ENCODE results near the gene KAZN. TPM values are rescaled to one million over a fixed set of nuclear protein-coding genes. Genes with fewer than 3 reads are reported as not detected.

KAZN gene
- total and polyA plus RNA-seq, 2 experiments from 2014 or later: 7.9 to 15.6 TPM

DNA sequence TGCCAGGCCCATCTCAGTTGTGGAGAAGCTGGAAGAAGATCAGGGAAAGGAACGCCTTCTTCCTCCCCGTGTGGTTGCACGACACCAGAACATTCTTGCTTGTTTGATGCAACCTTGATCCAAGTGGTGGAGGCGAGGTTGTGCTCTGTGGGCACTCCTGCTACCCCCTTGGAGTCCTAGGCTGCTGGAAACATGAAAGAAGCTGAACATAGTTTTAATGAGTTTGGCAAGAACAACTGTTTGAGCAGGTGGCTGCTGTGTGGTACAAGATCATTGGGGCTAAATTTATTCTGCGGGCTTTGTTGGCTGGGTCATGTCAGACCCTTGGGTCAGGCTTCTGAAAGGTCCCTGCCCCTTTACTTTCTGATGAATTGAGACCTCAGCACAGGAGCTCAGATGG lies 5.9 kb downstream of the KAZN start:
- no peak overlapping the region for H2AFZ ChIP-seq
- no peak for TF ChIP-seq EZH2phosphoT487 (IDR thresholded peaks at IDR 0.05; ENCODE audit: low read depth, severe bottlenecking, unreplicated experiment)
- TF ChIP-seq EZH2 (IDR thresholded peaks at IDR 0.05; ENCODE audit: borderline replicate concordance): no peak
- TF ChIP-seq, protein P1, sequence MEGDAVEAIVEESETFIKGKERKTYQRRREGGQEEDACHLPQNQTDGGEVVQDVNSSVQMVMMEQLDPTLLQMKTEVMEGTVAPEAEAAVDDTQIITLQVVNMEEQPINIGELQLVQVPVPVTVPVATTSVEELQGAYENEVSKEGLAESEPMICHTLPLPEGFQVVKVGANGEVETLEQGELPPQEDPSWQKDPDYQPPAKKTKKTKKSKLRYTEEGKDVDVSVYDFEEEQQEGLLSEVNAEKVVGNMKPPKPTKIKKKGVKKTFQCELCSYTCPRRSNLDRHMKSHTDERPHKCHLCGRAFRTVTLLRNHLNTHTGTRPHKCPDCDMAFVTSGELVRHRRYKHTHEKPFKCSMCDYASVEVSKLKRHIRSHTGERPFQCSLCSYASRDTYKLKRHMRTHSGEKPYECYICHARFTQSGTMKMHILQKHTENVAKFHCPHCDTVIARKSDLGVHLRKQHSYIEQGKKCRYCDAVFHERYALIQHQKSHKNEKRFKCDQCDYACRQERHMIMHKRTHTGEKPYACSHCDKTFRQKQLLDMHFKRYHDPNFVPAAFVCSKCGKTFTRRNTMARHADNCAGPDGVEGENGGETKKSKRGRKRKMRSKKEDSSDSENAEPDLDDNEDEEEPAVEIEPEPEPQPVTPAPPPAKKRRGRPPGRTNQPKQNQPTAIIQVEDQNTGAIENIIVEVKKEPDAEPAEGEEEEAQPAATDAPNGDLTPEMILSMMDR (IDR thresholded peaks at IDR 0.05; ENCODE audit: poor library complexity): no peak
- no peaks in the 10 kb centered on the region for H3K9me2 ChIP-seq (replicated peaks; ENCODE audit: insufficient read depth)
- H4K20me1 ChIP-seq (ENCODE audit: insufficient read depth, poor library complexity, severe bottlenecking): no peaks in the 10 kb centered on the region
- H3K4me3 ChIP-seq: no peak overlapping the region
- DNase-seq (ENCODE audit: low spot score): no peak
- H3K79me2 ChIP-seq: no peaks in the 10 kb centered on the region
- no peaks in the 10 kb centered on the region for H3K36me3 ChIP-seq (replicated peaks; ENCODE audit: insufficient read depth, low read depth)
- H3K4me1 ChIP-seq (ENCODE audit: insufficient read depth): peaks cover 5% of the 10 kb centered on the region
- H3K4me2 ChIP-seq: no peak overlapping the region
- H3K9me3 ChIP-seq (ENCODE audit: low read depth): no peaks in the 10 kb centered on the region
- H3K27ac ChIP-seq: no peak overlapping the region
- peaks cover 24% of the 10 kb centered on the region for H3K27me3 ChIP-seq
- WGBS (ENCODE audit: low lambda C conversion rate, missing lambda C conversion rate): 91% methylated on average over 5 of the region's 5 CpGs

DNA sequence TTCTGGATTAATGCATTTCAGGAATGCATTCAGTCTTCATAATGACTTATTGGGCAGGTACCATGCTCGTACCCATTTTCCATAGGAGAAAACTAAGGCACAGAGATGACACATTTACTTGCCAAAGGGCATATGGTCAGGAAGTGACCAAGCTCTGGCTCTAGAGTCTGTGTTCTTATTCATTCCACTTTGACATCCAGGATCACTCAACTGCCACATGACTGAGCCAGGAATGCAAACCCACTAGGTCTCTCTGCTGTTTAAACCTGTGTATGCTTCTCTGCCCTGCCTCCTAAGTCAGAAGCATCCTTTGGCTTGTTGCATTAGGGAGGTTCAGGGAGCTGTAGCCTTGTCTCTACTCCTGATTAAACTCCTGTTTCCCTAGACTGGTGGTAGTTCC lies 7.5 kb downstream of the KAZN start:
- H4K20me1 ChIP-seq (ENCODE audit: insufficient read depth, poor library complexity, severe bottlenecking): no peaks in the 10 kb centered on the region
- H3K27ac ChIP-seq: no peak overlapping the region
- H3K4me3 ChIP-seq: no peak overlapping the region
- no peak overlapping the region for H3K4me2 ChIP-seq
- H3K79me2 ChIP-seq: no peaks in the 10 kb centered on the region
- no peaks in the 10 kb centered on the region for H3K9me3 ChIP-seq (ENCODE audit: low read depth)
- no peak for DNase-seq (ENCODE audit: low spot score)
- 85% methylated on average over 1 of the region's 1 CpG for WGBS (ENCODE audit: low lambda C conversion rate, missing lambda C conversion rate)
- TF ChIP-seq EZH2 (IDR thresholded peaks at IDR 0.05; ENCODE audit: borderline replicate concordance): no peak
- TF ChIP-seq, protein P1 (IDR thresholded peaks at IDR 0.05; ENCODE audit: poor library complexity): no peak
- no peak for TF ChIP-seq EZH2phosphoT487 (IDR thresholded peaks at IDR 0.05; ENCODE audit: low read depth, severe bottlenecking, unreplicated experiment)
- no peak overlapping the region for H2AFZ ChIP-seq
- H3K4me1 ChIP-seq (ENCODE audit: insufficient read depth): no peaks in the 10 kb centered on the region
- no peaks in the 10 kb centered on the region for H3K9me2 ChIP-seq (replicated peaks; ENCODE audit: insufficient read depth)
- H3K36me3 ChIP-seq (replicated peaks; ENCODE audit: insufficient read depth, low read depth): no peaks in the 10 kb centered on the region
- peaks cover 9% of the 10 kb centered on the region for H3K27me3 ChIP-seq

- no peak overlapping the region for H2AFZ ChIP-seq
- TF ChIP-seq EZH2 (IDR thresholded peaks at IDR 0.05; ENCODE audit: borderline replicate concordance): no peak
- TF ChIP-seq, protein P1 (IDR thresholded peaks at IDR 0.05; ENCODE audit: poor library complexity): peak; percentile 29
- H3K4me1 ChIP-seq (ENCODE audit: insufficient read depth): no peaks in the 10 kb centered on the region
- H3K79me2 ChIP-seq: no peaks in the 10 kb centered on the region
- H3K27ac ChIP-seq: no peak overlapping the region
- no peak overlapping the region for H3K4me3 ChIP-seq
- no peaks in the 10 kb centered on the region for H3K9me3 ChIP-seq (ENCODE audit: low read depth)
- no peak overlapping the region for H3K4me2 ChIP-seq
- no peaks in the 10 kb centered on the region for H3K9me2 ChIP-seq (replicated peaks; ENCODE audit: insufficient read depth)
- H4K20me1 ChIP-seq (ENCODE audit: insufficient read depth, poor library complexity, severe bottlenecking): no peaks in the 10 kb centered on the region
- H3K27me3 ChIP-seq: peaks cover 3% of the 10 kb centered on the region
- H3K36me3 ChIP-seq (replicated peaks; ENCODE audit: insufficient read depth, low read depth): no peaks in the 10 kb centered on the region
- no peak for DNase-seq (ENCODE audit: low spot score)
- WGBS (ENCODE audit: low lambda C conversion rate, missing lambda C conversion rate): 0% methylated on average over 1 of the region's 1 CpG
Measured at GRCh38 chr1:14606632-14607031, 8.1 kb downstream of the KAZN start.

GRCh38 chr1:14607295-14607694 lies 8.8 kb downstream of the KAZN start:
- H3K4me3 ChIP-seq: no peak overlapping the region
- no peak overlapping the region for H3K4me2 ChIP-seq
- no peaks in the 10 kb centered on the region for H3K79me2 ChIP-seq
- TF ChIP-seq EZH2phosphoT487 (IDR thresholded peaks at IDR 0.05; ENCODE audit: low read depth, severe bottlenecking, unreplicated experiment) (no peak), EZH2 (IDR thresholded peaks at IDR 0.05; ENCODE audit: borderline replicate concordance) (no peak)
- TF ChIP-seq, protein P1 (IDR thresholded peaks at IDR 0.05; ENCODE audit: poor library complexity): no peak
- 84% methylated on average over 5 of the region's 5 CpGs for WGBS (ENCODE audit: low lambda C conversion rate, missing lambda C conversion rate)
- no peaks in the 10 kb centered on the region for H3K9me3 ChIP-seq (ENCODE audit: low read depth)
- DNase-seq (ENCODE audit: low spot score): no peak
- H3K9me2 ChIP-seq (replicated peaks; ENCODE audit: insufficient read depth): no peaks in the 10 kb centered on the region
- H3K4me1 ChIP-seq (ENCODE audit: insufficient read depth): no peaks in the 10 kb centered on the region
- H2AFZ ChIP-seq: no peak overlapping the region
- no peaks in the 10 kb centered on the region for H3K36me3 ChIP-seq (replicated peaks; ENCODE audit: insufficient read depth, low read depth)
- H3K27ac ChIP-seq: no peak overlapping the region
- H3K27me3 ChIP-seq: no peaks in the 10 kb centered on the region
- no peaks in the 10 kb centered on the region for H4K20me1 ChIP-seq (ENCODE audit: insufficient read depth, poor library complexity, severe bottlenecking)
